Measurements from ENCODE around the gene ETV6. TPM values are rescaled to one million over a fixed set of nuclear protein-coding genes. Genes with fewer than 3 reads are reported as not detected.

Gene ETV6
- total RNA-seq, 1 experiment from 2014 or later: 14.1 TPM

DNA sequence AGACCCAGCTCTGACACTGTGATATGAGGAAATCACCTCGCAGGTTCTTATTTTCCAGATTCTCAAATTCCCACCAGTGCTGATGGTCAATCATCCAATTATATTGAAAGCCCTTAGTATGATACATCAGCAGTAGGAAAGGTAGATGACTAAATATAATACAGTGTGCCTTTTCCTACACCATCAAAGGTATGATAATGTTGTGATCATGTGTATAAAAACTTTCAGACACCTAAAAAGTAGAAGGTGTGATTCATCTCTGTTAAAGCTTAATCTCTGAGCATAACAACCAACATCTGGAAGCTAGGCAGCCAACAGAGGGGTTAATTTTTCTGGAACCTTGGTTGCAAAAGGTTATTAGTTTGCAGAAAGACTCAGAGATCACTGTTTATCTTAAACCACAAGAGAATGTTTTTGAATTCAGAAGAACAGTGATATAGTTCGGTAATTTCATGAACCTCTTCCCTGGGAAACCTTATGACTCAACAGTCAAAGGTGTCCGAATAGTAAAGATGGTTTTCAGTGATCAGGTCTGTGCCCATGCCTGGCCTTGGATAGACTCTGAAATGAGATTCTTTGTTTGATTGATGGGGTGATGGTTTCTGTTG is 122.5 kb downstream of the ETV6 start:
- Histone ChIP-seq H3K4me1 (ENCODE audit: control insufficient read depth in 1 of 2, insufficient read depth in 2 of 2, low read length in 2 of 2) (no peaks in the 10 kb centered on the region), H3K9ac (ENCODE audit: low read length) (no peak overlapping the region), H3K79me2 (ENCODE audit: insufficient read depth, low read length) (no peaks in the 10 kb centered on the region), H3K9me2 (ENCODE audit: insufficient read depth) (no peaks in the 10 kb centered on the region), H3K4me2 (ENCODE audit: low read length) (no peak overlapping the region), H3K4me3 (replicated peaks in 1 of 2; ENCODE audit: low read depth in 1 of 2, low read length in 2 of 2) (no peak overlapping the region), H4K20me1 (ENCODE audit: insufficient read depth) (no peaks in the 10 kb centered on the region), H3K27me3 (ENCODE audit: insufficient read depth, low read length) (no peaks in the 10 kb centered on the region; the same call in 1 of the 2 replicates), H3K9me3 (ENCODE audit: control insufficient read depth in 1 of 2, insufficient read depth in 1 of 2, low read depth in 1 of 2, low read length in 2 of 2) (no peaks in the 10 kb centered on the region), H3K36me3 (ENCODE audit: control insufficient read depth in 1 of 2, insufficient read depth in 2 of 2, low read length in 2 of 2) (no peaks in the 10 kb centered on the region), H2AFZ (ENCODE audit: low read depth, low read length, poor library complexity, severe bottlenecking) (no peak overlapping the region), H3K27ac (ENCODE audit: low read depth, low read length) (no peak overlapping the region)
- ChIA-PET RAD21 (ENCODE audit: low non-redundant PET in 1 of 2, low total read pairs in 2 of 2, uncharacterized antibody in 2 of 2, unreplicated experiment in 2 of 2) (no interaction called here), POLR2A (no interaction called here), CTCF (no interaction called here)
- ATAC-seq (no peak), DNase-seq (ENCODE audit: low read depth, low spot score) (no peak)
- TF ChIP-seq SIN3A (IDR thresholded peaks at IDR 0.05; ENCODE audit: low read depth): no peak
- TF ChIP-seq ZFX (IDR thresholded peaks at IDR 0.05): no peak
- no peak for TF ChIP-seq JUND (IDR thresholded peaks at IDR 0.05)
- TF ChIP-seq, protein P1, sequence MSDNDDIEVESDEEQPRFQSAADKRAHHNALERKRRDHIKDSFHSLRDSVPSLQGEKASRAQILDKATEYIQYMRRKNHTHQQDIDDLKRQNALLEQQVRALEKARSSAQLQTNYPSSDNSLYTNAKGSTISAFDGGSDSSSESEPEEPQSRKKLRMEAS (IDR thresholded peaks at IDR 0.05): no peak
- TF ChIP-seq SRF (IDR thresholded peaks at IDR 0.05; ENCODE audit: low read depth): no peak
- TF ChIP-seq, protein P2, sequence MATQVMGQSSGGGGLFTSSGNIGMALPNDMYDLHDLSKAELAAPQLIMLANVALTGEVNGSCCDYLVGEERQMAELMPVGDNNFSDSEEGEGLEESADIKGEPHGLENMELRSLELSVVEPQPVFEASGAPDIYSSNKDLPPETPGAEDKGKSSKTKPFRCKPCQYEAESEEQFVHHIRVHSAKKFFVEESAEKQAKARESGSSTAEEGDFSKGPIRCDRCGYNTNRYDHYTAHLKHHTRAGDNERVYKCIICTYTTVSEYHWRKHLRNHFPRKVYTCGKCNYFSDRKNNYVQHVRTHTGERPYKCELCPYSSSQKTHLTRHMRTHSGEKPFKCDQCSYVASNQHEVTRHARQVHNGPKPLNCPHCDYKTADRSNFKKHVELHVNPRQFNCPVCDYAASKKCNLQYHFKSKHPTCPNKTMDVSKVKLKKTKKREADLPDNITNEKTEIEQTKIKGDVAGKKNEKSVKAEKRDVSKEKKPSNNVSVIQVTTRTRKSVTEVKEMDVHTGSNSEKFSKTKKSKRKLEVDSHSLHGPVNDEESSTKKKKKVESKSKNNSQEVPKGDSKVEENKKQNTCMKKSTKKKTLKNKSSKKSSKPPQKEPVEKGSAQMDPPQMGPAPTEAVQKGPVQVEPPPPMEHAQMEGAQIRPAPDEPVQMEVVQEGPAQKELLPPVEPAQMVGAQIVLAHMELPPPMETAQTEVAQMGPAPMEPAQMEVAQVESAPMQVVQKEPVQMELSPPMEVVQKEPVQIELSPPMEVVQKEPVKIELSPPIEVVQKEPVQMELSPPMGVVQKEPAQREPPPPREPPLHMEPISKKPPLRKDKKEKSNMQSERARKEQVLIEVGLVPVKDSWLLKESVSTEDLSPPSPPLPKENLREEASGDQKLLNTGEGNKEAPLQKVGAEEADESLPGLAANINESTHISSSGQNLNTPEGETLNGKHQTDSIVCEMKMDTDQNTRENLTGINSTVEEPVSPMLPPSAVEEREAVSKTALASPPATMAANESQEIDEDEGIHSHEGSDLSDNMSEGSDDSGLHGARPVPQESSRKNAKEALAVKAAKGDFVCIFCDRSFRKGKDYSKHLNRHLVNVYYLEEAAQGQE (IDR thresholded peaks at IDR 0.05; ENCODE audit: low read depth): no peak
- TF ChIP-seq, protein P3, sequence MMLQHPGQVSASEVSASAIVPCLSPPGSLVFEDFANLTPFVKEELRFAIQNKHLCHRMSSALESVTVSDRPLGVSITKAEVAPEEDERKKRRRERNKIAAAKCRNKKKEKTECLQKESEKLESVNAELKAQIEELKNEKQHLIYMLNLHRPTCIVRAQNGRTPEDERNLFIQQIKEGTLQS (IDR thresholded peaks at IDR 0.05): no peak
- TF ChIP-seq CBX3 (IDR thresholded peaks at IDR 0.05; ENCODE audit: low read depth): no peak
- no peak for TF ChIP-seq POLR2A (IDR thresholded peaks at IDR 0.05; ENCODE audit: borderline replicate concordance, extremely low read depth, insufficient read depth, insufficient read length)
- TF ChIP-seq TCF7L2 (IDR thresholded peaks at IDR 0.05; ENCODE audit: borderline replicate concordance, extremely low read depth, insufficient read depth, insufficient read length): no peak
- no peak for TF ChIP-seq POLR2AphosphoS5 (IDR thresholded peaks at IDR 0.05; ENCODE audit: low read depth, low read length)
- no peak for TF ChIP-seq ZNF274 (IDR thresholded peaks at IDR 0.05; ENCODE audit: low read depth, low read length)
- no peak for TF ChIP-seq YY1 (IDR thresholded peaks at IDR 0.05; ENCODE audit: extremely low read depth, insufficient replicate concordance, low read depth, low read length)
- no peak for TF ChIP-seq ELF1 (IDR thresholded peaks at IDR 0.05; ENCODE audit: borderline replicate concordance, low read depth)
- no peak for TF ChIP-seq EZH2phosphoT487 (IDR thresholded peaks at IDR 0.05; ENCODE audit: borderline replicate concordance)
- intact Hi-C loops (cut with micrococcal nuclease): no loop called here
- BruUV-seq (replicated peaks): no TSS peak
